HG03045 (cell line): ENCODE data around the gene ATXN7.
A peak's percentile ranks its signal among the peaks of the same experiment; 100 is the strongest.

ENCODE experiments used
- ATAC-seq: cut with Tn5 transposase; IDR thresholded peaks from one replicate; pipeline ENCODE4 v1.9.1; 2021; ENCODE audit warnings: mild to moderate bottlenecking, moderate library complexity; ENCODE audit not compliant: unreplicated experiment

Gene ATXN7

DNA sequence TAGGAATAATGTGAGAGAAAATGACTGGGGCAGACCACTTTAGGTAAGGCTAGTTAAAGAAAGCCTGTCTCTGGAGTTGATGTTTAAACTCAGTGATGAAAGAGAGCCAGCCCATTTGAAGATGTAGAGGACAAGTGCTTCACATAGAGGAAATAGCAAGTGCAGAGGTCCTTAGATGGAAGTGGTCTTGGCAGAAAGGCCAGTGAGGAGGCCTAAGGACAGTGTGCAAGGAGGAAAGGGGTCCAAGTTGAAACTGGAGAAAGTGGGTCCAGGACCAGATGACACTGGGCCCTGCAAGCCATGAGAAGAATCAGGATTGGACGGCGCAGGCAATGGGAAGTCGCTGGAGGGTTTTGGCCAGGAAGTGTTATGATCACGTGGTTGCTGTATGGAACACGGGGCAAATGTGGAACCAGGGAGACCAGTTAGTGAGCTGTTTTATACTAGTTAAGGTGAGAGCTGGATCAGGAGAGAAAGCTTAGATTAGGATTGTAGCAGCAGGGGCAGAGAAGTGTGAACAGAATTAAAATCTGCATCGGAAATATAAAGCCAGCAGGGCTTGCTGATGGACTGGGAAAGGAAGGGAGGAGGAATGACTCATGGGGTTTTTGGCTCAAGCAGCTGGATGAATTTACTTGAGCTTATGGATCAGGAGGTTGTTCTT lies 96.5 kb downstream of the ATXN7 start:
- no peak for ATAC-seq

- ATAC-seq = peak; percentile 70
These were observed 98.2 kb downstream of the ATXN7 start for GRCh38 chr3:63961891-63962290.

DNA sequence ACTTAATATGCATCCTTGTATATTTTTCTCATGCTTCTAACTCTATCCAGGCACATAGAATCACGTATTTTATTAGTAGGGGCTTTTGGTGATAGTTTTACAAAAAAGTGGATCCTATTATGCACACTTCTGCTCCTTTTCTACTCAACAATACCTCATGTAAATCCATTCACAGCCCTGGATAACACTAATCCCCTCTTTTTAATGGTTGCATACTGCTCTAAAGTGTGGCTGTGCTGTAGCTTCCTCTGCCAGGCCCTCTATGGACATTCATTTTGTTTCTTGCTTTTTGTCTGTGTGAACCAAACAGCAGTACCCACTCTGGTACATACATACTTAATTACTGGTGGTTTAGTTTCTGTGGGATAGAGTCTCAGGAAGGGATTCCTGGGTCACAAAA lies 99.8 kb downstream of the ATXN7 start:
- no peak for ATAC-seq

- ATAC-seq = no peak
These were observed 101.2 kb downstream of the ATXN7 start for GRCh38 chr3:63964681-63965485.

- ATAC-seq = no peak
These were observed 102.3 kb downstream of the ATXN7 start for GRCh38 chr3:63966007-63966406.

DNA sequence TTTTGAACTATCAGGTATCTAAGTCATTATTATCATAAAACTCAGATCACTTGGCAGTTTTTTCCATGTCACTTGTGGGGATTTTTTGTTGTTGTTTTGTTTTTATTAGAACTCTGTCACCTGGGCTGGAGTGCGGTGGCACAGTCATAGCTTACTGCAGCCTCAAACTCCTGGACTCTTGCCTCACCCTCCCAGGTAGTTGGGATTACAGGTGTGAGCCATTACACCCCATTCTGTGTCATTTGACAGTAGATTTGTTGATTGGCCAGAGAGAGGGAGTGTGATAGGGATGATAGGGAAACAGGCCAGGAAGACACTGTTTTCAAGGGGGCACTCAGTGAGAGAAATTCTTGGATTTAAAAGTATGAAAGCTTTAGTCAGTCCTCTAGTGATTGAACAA lies 103.2 kb downstream of the ATXN7 start:
- ATAC-seq = no peak

GRCh38 chr3:63967675-63968611 lies 104.3 kb downstream of the ATXN7 start:
- ATAC-seq = peak; percentile 52

GRCh38 chr3:63968612-63969350 lies 105.1 kb downstream of the ATXN7 start:
- ATAC-seq = no peak

- no peak for ATAC-seq
These were observed 106.2 kb downstream of the ATXN7 start for GRCh38 chr3:63969876-63970275.

DNA sequence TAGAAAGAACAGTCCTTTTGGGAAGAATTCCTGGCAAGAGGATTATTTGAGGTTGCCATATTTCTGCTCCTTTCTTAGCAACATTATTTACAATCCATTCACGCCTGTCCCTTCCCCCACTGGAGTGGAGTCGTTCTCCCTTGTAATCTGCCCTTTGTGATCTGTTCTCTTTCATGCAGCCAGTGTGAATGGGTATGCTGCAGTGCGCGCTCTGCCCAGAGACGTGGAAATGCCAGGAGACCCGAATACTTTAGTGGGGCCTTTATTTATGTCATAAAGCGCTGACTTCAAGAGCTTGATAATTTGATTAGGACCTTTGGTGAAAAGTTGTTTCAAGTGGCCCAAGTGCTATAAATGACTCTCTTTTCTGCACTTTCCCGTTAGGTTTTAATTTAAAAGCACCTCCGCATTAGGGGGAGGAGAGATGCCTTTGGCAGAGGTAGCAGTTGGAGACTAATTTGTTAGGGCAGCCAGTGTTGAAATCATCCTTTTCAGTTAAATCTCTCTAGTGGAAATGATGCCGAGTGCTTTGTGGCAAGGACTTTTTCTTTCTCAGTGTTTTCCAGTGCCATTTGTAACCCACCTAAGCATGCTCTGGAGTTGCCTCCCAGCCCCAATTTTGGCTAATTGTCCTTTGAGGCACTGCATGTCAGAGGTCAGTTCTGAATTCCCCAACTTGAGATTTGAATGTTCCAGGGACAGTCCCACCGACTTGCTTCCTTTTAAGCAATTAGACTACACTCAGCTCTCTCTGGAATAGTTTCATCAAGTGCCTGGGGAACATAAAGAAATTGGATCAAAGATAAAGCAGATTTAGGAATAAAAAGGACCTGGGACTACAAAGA lies 107.2 kb downstream of the ATXN7 start:
- no peak for ATAC-seq

DNA sequence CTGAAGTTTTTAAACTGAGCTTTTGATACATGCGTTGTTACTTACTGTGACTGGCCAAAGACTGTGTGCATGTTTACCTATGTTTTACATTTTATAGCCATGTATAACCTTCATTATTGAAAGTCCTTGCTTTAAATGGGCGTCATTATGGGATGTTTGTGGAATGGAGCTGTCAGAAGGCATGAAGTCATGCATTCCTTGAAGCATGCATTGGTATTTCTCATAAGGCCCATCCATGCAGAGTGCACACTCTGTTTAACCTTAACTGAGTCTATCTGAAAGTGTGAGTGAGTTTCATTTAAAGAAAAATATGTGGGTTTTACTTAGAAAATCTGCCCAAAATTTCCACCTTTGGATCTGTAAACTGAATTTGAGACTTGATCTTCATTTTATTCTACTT lies 108.5 kb downstream of the ATXN7 start:
- no peak for ATAC-seq

DNA sequence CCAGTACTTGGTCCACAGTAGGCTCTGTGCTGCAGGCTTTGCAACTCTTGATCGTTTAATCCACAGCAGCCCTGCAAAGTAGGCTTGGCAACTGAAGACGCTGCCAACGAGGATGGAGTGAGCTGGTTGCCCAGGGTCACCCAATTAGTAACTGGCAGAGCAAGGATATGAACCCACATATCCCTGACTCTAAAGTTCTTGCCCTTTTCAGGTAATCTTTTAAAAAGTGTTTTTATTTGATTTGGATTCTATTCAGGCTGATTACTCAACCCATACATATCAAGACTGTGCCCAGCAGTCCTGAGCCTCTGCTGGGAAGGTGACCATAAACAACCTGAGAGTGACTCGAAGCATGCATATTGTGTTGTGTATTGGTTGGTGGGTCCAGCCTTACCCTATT lies 109.3 kb downstream of the ATXN7 start:
- no peak for ATAC-seq

DNA sequence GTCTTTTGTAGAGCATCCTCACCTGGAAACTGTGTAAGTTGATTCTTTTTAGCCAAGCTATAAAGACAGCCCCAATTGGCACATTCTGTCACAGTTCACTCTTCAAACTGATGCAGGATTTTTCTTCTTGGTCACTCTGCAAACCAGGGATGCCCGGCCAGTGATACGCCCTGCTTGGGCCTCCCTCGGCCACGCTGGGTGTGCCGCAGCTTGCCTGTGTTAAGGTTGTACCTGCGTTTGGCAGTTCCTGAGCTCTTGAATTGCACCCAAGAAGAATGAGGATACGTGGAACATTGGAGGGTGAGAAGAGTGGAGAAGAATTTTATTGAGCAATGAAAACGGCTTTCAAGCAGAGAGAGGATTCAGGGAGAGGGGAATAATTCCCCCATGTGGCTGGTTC lies 109.7 kb downstream of the ATXN7 start:
- ATAC-seq = no peak

DNA sequence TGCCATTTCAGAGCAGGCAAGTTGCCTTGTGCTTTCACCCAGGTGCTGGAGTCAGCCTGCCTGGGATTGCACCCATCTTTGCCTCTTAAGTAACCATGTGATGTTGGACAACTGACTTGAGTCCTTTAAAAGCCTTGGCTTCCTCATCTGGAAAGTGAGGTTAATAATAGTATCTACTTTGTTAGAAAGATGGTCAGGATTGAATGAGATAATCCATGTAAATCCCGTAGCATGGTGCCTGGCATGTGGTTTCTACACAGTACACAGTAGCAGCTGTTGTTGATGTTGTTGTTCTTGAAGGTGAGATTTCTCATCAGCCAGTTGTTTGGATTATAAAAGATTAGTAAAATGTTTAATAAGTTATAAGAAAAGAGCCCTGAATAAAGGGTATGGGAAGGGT lies 110.8 kb downstream of the ATXN7 start:
- ATAC-seq = no peak

- ATAC-seq = no peak
These were observed 112.1 kb downstream of the ATXN7 start for GRCh38 chr3:63975723-63976122.

GRCh38 chr3:63976161-63976871 lies 112.6 kb downstream of the ATXN7 start:
- no peak for ATAC-seq

- ATAC-seq = no peak
These were observed 113.2 kb downstream of the ATXN7 start for GRCh38 chr3:63976872-63977200.

DNA sequence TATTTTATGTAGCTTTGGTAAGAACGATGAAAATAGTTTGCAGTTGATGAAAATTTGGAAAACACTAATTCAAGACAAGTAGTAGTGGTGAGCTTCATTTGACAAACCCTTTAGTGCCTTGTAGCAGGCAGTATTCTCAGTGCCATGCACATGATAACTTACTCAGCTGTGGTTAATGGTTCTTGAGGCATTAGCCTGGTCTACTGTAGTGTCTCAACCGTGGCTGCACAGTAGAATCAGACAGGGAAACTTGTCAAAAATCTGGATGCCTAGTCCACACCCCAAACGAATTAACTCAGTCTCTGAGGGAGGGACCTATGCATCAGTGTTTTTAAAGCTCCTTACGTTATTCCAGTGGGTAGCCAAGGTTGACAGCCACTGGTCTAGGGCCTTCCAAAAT lies 114.2 kb downstream of the ATXN7 start:
- no peak for ATAC-seq

GRCh38 chr3:63979093-63979885 lies 115.6 kb downstream of the ATXN7 start:
- no peak for ATAC-seq
